HepG2 (cell line): ENCODE measurements around the gene ASPRV1. TPM values are rescaled to one million over a fixed set of nuclear protein-coding genes. Genes with fewer than 3 reads are reported as not detected.

Source experiments
- AGO2 ChIP-seq: fragments of 200-400 bp; formaldehyde crosslinking; optimal IDR thresholded peaks from 2 replicates; pipeline ENCODE3; 2017; ENCODE audit warnings: mild to moderate bottlenecking, low read depth, low read length, moderate library complexity
- DMAP1 ChIP-seq: IDR thresholded peaks from 2 replicates; pipeline ENCODE4 v1.6.1; 2016
- FOXO1 ChIP-seq: sonication (generic); formaldehyde crosslinking; IDR thresholded peaks from 2 replicates; pipeline ENCODE4 v1.4.0; 2020; ENCODE audit warnings: missing genetic modification reagents
- ISX ChIP-seq: sonication (generic); formaldehyde crosslinking; conservative IDR thresholded peaks from 2 replicates; pipeline ENCODE4 v1.5.0; 2020; ENCODE audit warnings: missing genetic modification reagents
- KDM6A ChIP-seq: IDR thresholded peaks from 2 replicates; pipeline ENCODE4 v1.6.1; 2016; ENCODE audit warnings: low read depth
- KIAA2018 ChIP-seq: sonication (generic); formaldehyde crosslinking; IDR thresholded peaks from 2 replicates; pipeline ENCODE4 v1.5.0; 2020; ENCODE audit warnings: mild to moderate bottlenecking, missing genetic modification reagents, borderline replicate concordance
- RBFOX2 ChIP-seq: fragments of 200-400 bp; formaldehyde crosslinking; IDR thresholded peaks from 2 replicates; pipeline ENCODE4 v1.6.1; 2017; ENCODE audit warnings: low read depth, mild to moderate bottlenecking, low read length
- SP2 ChIP-seq: sonication (generic); formaldehyde crosslinking; IDR thresholded peaks from 2 replicates; pipeline ENCODE4 v1.5.1; 2020; ENCODE audit warnings: mild to moderate bottlenecking, missing genetic modification reagents
- SYNCRIP ChIP-seq: fragments of 200-400 bp; formaldehyde crosslinking; IDR thresholded peaks from 2 replicates; pipeline ENCODE4 v1.6.1; 2018; ENCODE audit warnings: mild to moderate bottlenecking, low read depth, low read length; ENCODE audit not compliant: insufficient read depth
- TCF12 ChIP-seq, 2 experiments: fragments of 450-650 bp in 1 of 2; sonication (generic) in 1 of 2; formaldehyde crosslinking in 1 of 2; IDR thresholded peaks; 2 replicates each; pipeline versions ENCODE4 v1.6.1 to v1.8.0; 2017 to 2022; ENCODE audit warnings: antibody characterized with exemption in 1 of 2, mild to moderate bottlenecking in 1 of 2, missing genetic modification reagents in 1 of 2, moderate library complexity in 1 of 2
- TRIM22 ChIP-seq: fragments of 450-650 bp; IDR thresholded peaks from 2 replicates; pipeline ENCODE4 v1.6.1; 2017
- ZNF503 ChIP-seq: sonication (generic); formaldehyde crosslinking; IDR thresholded peaks from 2 replicates; pipeline ENCODE4 v1.4.0; 2020; ENCODE audit warnings: missing genetic modification reagents
- ZNF800 ChIP-seq: sonication (generic); formaldehyde crosslinking; IDR thresholded peaks from 2 replicates; pipeline ENCODE4 v1.4.0; 2020; ENCODE audit warnings: missing genetic modification reagents
- ZSCAN30 ChIP-seq: sonication (generic); formaldehyde crosslinking; IDR thresholded peaks from 2 replicates; pipeline ENCODE4 v1.5.0; 2020; ENCODE audit warnings: mild to moderate bottlenecking, missing genetic modification reagents
- polyA plus RNA-seq, 8 experiments: library from polyadenylated mRNA; depleted of rRNA in 3 of 8; stranded (reverse) in 7 of 8; unstranded in 1 of 8; fragments of >200 nt; fragmentation: Illumina TruSeq in 4 of 8; extraction: Trizol in 4 of 8; gene quantifications; 2 replicates each; pipeline versions ENCODE4 v1.2.1 to v1.2.3, GENCODE V29; 2011 to 2016; ENCODE audit warnings: low read depth in 4 of 8, missing spikeins in 1 of 8, mixed read lengths in 1 of 8; ENCODE audit not compliant: insufficient read depth in 1 of 8
- total RNA-seq, 5 experiments: library from RNA; depleted of rRNA; stranded (reverse); fragments of >200 nt; fragmentation: Illumina TruSeq; extraction: Trizol; gene quantifications; 2 replicates each; pipeline ENCODE4 v1.2.3, GENCODE V29; 2016; ENCODE audit warnings: low read depth in 1 of 5

Gene ASPRV1
- total and polyA plus RNA-seq, 2 of the 13 experiments (the other 11 are each of a cell fraction or from before 2014, with no cell fraction given) = 0.40 to 0.48 TPM

- no peak for TF ChIP-seq KIAA2018 (CRISPR knock-in tag)
- TF ChIP-seq TCF12 (IDR thresholded peaks at IDR 0.05) = no peak
- 0 out of 2 replicates have a peak, but pooled peaks have one; percentile 24 for TF ChIP-seq TCF12 (CRISPR knock-in tag; IDR thresholded peaks at IDR 0.05)
- TF ChIP-seq ISX (CRISPR knock-in tag) = no peak
- TF ChIP-seq RBFOX2 = peak; percentile 78
- TF ChIP-seq SYNCRIP = 0 out of 2 replicates have a peak, but pooled peaks have one; percentile 27
- 0 out of 2 replicates have a peak, but pooled peaks have one; percentile 22 for TF ChIP-seq ZNF800 (CRISPR knock-in tag)
- TF ChIP-seq KDM6A (CRISPR knock-in tag) = no peak
- TF ChIP-seq DMAP1 (CRISPR knock-in tag) = no peak
- peak; percentile 91 for TF ChIP-seq SP2
- TF ChIP-seq TRIM22 = no peak
- TF ChIP-seq AGO2 = peak; percentile 75
- peak; percentile 64; the same call in 1 of the 2 replicates for TF ChIP-seq FOXO1 (CRISPR knock-in tag)
- TF ChIP-seq ZSCAN30 (CRISPR knock-in tag) = 0 out of 2 replicates have a peak, but pooled peaks have one; percentile 1
- TF ChIP-seq ZNF503 (CRISPR knock-in tag) = no peak
Measured at GRCh38 chr2:69914950-69915945, 46.2 kb downstream of the ASPRV1 start, which contains the start of gene MXD1 (continued).
